Measurements from ENCODE around the gene APLN. TPM values are rescaled to one million over a fixed set of nuclear protein-coding genes. Genes with fewer than 3 reads are reported as not detected.

The APLN gene, protein sequence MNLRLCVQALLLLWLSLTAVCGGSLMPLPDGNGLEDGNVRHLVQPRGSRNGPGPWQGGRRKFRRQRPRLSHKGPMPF
- total RNA-seq: under 1 TPM; 0.57 to 0.88 TPM

DNA sequence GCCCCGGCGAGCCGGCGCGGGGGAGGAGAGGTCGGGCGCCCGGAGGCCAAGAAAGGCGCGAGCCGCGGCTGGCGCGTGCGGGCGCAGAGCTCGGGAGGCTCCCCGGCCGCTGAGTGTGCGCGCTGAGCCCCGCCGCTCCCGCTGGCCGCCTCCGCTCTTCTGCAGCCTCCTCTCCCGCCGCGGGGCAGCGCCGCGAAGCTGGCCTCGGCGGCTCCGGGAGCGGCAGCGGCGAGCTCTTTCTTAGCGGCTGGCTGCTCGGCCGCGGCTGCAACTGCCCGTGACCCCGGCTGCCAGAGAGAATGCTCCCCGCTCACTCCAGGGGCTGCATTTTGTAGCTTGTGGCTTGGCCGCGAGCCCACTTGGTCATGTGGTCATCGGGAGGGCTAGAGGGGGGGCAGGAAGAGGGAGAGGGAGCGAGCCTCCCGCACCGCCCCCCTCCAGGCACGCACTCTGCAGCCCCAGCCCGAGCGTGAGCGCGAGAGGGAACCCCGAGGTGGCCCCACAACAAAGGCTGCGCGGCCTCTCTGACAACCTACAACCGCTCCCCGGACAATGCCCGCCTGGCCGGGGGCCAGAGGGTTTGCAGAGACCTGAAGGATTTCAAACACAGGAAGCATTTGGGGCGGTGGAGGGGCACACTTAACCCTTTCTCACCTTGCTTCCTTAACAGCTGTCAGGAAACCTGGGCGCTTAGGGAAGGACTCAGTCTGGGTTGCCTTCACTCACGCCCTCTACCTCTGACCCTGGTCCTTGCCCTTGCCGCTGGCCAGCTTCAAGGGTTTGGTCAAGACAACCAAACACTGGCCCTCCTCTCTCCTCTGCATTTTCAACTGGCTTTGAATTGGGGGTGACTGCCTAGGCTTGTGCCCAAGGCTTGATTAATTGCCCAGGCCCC is at the start of gene APLN:
APLN (minus strand) TSS at position 305 of the 895 bp plus-strand sequence. CDS start 326 bp downstream, outside the sequence.
- POLR2A ChIA-PET: interaction anchor here (0.6 to 0.9 kb wide), 2 partner anchors 19 to 503 kb away, joined by 3 read pairs; no protein-coding TSS in a partner anchor
- CTCF ChIA-PET: interaction anchor here (1.0 to 2.3 kb wide), 3 partner anchors 15 to 125 kb away, joined by 3 to 5 read pairs (median 3); partner anchors contain the start of gene SASH3

GRCh38 chrX:129704491-129704890 is 49.7 kb upstream of the APLN start:
- POLR2A ChIA-PET: no interaction called here
- CTCF ChIA-PET: no interaction called here

DNA sequence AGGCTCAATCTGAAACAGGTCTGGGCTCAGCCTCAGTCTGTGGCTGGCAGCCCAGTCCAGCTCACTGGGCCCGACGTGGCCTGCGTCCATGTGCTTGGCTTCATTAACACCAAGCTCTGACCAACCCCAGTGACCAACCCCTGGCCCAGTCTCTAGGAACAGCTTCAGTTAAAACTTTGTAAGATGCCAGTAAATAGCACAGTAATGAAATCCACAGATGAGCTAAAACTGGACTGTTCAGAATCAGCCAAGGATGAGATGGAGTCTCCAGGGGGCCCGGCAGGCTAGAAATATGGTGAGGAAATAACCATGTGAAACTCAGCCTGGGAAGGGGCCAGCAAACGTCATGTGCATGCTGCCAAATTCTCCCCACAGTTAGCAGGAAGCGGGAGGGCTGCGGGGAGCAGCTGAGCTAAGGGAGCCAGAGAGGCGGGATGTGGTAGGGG is 46.9 kb upstream of the APLN start:
- POLR2A ChIA-PET: no interaction called here

GRCh38 chrX:129700536-129700935 is 45.8 kb upstream of the APLN start:
- CTCF ChIA-PET: no interaction called here
- POLR2A ChIA-PET: no interaction called here

More for the DNA sequence above, 46.9 kb upstream of the APLN start:
- CTCF ChIA-PET: no interaction called here

DNA sequence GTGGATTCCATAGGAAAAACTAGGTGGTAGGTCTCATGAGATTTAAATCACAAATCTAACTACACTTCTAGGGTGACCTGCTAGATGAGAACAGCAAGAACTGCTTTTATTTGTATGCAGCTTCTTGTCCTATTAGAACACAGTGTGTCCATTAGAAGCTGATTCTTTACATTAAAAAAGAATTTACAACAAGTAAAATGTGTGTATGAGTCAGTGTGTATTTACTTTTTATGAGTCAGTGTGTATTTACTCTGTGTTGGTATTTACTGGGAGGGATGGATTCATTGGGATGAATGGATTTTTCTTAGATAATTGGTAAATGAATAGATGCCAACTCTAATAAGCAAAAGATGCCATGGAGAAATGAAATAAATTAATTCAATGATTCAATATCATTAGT is 43.4 kb upstream of the APLN start:
- ChIA-PET POLR2A (no interaction called here), CTCF (no interaction called here)

- POLR2A ChIA-PET: no interaction called here
- CTCF ChIA-PET: no interaction called here
Measured at GRCh38 chrX:129697204-129697829, 42.6 kb upstream of the APLN start.

GRCh38 chrX:129696463-129697155 is 41.9 kb upstream of the APLN start:
- ChIA-PET CTCF (no interaction called here), POLR2A (no interaction called here)

GRCh38 chrX:129695937-129696336 is 41.2 kb upstream of the APLN start:
- ChIA-PET POLR2A (no interaction called here), CTCF (no interaction called here)

- CTCF ChIA-PET: no interaction called here
- POLR2A ChIA-PET: no interaction called here
Measured at GRCh38 chrX:129695535-129695934, 40.8 kb upstream of the APLN start.

DNA sequence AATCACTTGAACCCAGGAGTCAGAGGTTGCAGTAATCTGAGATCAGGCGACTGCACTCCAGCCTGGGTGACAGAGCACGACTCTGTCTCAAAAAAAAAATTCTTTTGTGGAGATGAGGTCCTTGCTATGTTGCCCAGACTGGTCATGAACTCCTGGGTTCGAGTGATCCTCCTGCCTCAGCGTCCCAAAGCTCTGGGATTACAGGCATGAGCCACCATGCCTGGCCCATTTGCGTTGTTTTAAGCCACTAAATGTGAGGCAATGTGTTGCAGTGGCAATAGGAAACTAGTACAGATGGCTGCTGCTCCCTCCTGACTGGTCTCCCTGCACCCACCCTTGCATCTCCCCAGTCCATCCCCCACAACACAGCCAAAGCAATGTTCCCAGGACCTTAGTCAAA is 40.0 kb upstream of the APLN start:
- CTCF ChIA-PET: no interaction called here
- POLR2A ChIA-PET: no interaction called here

DNA sequence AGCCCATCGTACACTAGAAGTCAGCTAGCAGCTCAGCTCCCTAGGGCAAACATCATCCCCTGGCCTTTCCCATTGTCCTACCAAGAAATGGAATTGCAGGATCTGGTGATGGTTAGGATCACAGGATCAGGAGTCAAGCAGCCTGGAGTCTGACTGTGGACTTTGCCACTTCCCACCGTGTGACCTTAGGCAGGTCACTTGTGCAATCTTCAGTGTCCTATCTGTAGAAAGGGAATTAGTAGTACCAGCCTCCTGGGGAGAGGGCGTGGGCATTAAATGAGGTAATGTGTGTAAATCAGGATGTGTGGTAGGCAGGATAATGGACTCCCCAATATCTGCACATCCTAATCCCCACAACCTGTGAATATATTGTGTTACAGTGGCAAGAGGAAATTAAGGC is 38.6 kb upstream of the APLN start:
- ChIA-PET CTCF (no interaction called here), POLR2A (no interaction called here)

DNA sequence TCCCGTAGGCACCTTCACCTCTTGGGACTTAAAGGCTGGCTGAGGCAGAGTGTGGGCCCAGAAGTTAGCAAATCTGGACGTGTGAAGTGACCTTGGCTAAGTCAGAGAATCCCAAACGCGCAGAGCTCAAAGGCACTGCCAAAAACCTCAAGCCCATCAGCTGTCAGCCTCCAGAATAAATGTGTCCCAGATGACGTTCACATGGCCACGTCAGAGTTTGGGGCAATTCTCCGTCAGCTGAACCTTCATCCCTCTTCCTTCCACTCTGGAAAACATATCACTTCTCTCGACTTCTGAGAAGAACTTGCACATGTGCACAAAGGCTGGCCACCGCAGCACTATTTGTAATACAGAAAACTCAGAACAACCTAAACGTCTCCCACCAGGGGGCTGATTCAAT is 35.7 kb upstream of the APLN start:
- CTCF ChIA-PET: interaction anchor here (1.1 to 1.2 kb wide), 2 partner anchors 13 to 51 kb away, joined by 3 read pairs; no protein-coding TSS in a partner anchor
- POLR2A ChIA-PET: no interaction called here

- ChIA-PET POLR2A (no interaction called here), CTCF (interaction anchor here (1.1 kb wide), 1 partner anchor 50 kb away, joined by 3 read pairs; no protein-coding TSS in a partner anchor)
Measured at GRCh38 chrX:129689796-129690195, 35.0 kb upstream of the APLN start.

DNA sequence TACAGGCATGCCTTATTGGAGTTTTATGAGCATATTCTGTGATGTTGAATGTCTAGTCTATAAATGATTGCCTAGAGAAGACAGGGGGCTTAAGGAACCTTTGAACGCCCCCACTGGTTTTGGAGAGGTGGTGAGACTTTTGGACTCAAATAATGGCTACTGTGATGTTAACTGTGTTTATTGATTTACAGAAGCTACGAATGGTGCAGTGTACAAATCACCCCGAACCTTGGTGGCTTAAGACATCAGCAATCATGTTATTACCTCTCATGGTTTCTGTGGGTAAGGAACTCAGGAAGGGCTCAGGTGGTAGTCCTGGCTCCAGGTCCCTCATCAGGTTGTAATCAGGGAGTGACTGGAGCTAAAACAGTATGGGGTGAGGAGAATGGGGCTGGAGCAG is 33.3 kb upstream of the APLN start:
- CTCF ChIA-PET: no interaction called here
- POLR2A ChIA-PET: no interaction called here

GRCh38 chrX:129686422-129686948 is 31.7 kb upstream of the APLN start:
- ChIA-PET CTCF (no interaction called here), POLR2A (no interaction called here)

DNA sequence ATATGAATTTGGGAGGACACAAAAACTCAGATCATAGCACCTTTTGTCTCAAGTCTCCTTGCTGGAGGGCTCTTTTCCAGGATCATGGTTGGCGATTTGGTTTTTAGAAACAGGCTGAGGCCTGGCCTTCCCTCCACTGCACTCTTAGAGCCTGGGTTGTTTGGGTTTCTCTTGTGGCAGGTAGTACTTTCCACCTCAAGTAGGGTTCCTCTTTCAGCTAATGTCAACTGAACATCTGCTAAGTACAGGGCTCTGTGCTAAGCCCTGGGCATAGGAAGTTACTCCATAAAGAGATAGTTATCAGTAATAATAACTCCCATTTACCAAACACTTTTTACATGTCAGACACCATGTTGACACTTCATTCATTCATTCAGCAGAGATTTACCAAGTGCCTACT is 28.2 kb upstream of the APLN start:
- CTCF ChIA-PET: no interaction called here
- POLR2A ChIA-PET: interaction anchor here (0.6 kb wide), 1 partner anchor 333 kb away, joined by 13 read pairs; no protein-coding TSS in a partner anchor

DNA sequence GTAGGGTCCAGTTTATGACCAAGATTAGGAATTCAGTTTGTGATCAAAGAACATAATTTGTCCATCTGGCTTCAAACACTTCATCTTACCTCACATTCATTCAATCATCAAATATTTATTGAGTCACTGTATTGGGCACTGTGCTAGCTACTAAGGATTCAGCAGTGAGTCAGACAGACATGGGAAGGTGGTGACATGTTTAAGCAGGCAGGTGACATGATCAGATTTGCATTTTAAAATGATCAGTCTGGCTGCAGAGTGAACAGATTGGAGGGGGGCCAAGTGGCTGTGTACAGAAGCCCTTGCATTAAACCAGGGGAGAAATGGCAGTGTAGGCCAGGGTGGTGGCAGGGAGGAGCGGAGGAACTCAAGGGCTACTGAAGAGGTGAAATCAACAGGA is 25.1 kb upstream of the APLN start:
- POLR2A ChIA-PET: interaction anchor here (0.6 kb wide), 1 partner anchor 56 kb away, joined by 4 read pairs; no protein-coding TSS in a partner anchor
- CTCF ChIA-PET: interaction anchor here (1.3 to 1.5 kb wide), 2 partner anchors 42 to 47 kb away, joined by 3 to 7 read pairs; no protein-coding TSS in a partner anchor

DNA sequence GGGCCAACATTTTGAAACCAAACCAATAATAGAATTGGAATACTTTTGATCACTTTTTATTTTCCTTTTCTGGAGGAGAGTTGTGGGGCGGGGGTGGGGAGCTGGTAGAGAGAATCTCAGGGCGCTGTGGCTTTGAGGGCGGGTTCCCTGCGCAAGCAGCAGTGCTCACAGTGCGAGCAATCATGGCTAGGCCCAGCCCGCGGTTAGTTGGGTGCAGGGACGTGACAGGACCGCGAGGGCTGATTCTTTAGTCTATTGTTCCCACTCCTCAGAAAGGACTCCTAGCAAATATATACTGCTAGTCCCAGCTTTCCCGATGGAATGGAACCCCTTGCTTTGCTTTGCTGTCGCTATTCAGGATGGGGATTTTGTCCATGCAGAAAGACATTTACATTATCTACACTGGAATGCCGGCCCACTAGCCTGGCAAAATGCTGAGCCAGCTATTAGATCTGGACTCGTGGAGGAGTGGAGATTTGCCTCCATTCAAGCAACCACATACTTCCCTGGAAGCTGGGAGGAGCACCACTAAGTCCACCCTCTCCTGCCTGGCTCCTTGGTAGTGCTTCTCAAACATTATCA is 23.9 kb upstream of the APLN start:
- POLR2A ChIA-PET: no interaction called here
- CTCF ChIA-PET: interaction anchor here (1.3 to 1.7 kb wide), 4 partner anchors 12 to 104 kb away, joined by 3 to 7 read pairs (median 4); no protein-coding TSS in a partner anchor

DNA sequence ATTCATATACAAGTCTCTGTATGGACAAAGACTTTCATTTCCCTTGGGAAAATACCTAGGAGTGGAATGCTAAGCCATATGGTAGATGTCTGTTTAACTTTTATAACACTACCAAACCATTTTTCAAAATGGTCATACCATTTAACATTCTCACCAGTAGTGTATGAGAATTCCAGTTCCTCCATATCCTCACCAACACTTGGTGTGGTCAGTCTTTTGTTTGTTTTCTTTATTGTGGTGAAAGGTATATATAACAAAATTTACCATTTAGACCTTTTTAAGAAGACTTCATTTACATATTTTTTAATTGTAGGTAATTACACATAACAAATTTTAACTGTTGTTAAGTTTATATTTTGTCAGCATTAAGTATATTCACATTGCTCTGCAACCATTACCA is 12.7 kb upstream of the APLN start:
- ChIA-PET CTCF (no interaction called here), POLR2A (no interaction called here)
